DOHH2 (cell line): Measurements from ENCODE around the gene CREBRF.
"Not testable (repeated sequence)": the region's sequence is repeated elsewhere in the genome, so short reads cannot be mapped to it uniquely, and the experiment has no call there.

Experiments
- H3F3A ChIP-seq: fragments of 200-600 bp; sonication (generic), shearing (Covaris generic); 2 replicates; pipeline ENCODE4 v1.6.0; 2016; ENCODE audit warnings: antibody characterized with exemption, mild to moderate bottlenecking; ENCODE audit not compliant: control insufficient read depth, insufficient read depth
- H3K27ac ChIP-seq: fragments of 200-600 bp; sonication (generic); 2 replicates; pipeline ENCODE4 v1.5.1; 2014; ENCODE audit warnings: low read depth, mild to moderate bottlenecking, low read length, moderate library complexity
- H3K27me3 ChIP-seq: fragments of 200-600 bp; sonication (generic); 2 replicates; pipeline ENCODE4 v1.6.1; 2014; ENCODE audit warnings: mild to moderate bottlenecking, low read length, mixed read lengths; ENCODE audit not compliant: control insufficient read depth
- H3K36me3 ChIP-seq: fragments of 200-600 bp; sonication (generic); 2 replicates; pipeline ENCODE4 v1.6.1; 2014; ENCODE audit warnings: mild to moderate bottlenecking, low read length, moderate library complexity, mixed read lengths; ENCODE audit not compliant: control insufficient read depth
- H3K4me1 ChIP-seq: fragments of 200-600 bp; sonication (generic); 2 replicates; pipeline ENCODE4 v1.6.1; 2014; ENCODE audit warnings: mild to moderate bottlenecking, low read length, mixed read lengths; ENCODE audit not compliant: control insufficient read depth
- H3K4me2 ChIP-seq: fragments of 200-600 bp; sonication (generic); 2 replicates; pipeline ENCODE4 v1.6.0; 2014; ENCODE audit warnings: mild to moderate bottlenecking, low read length, moderate library complexity
- H3K4me3 ChIP-seq: fragments of 200-600 bp; sonication (generic); 2 replicates; pipeline ENCODE4 v1.5.1; 2014; ENCODE audit warnings: mild to moderate bottlenecking, low read length, mixed read lengths
- H3K79me2 ChIP-seq: fragments of 200-600 bp; sonication (generic); 2 replicates; pipeline ENCODE4 v1.6.1; 2014; ENCODE audit warnings: mild to moderate bottlenecking, low read length, mixed read lengths; ENCODE audit not compliant: control insufficient read depth
- H3K9me2 ChIP-seq: fragments of 200-600 bp; sonication (generic); replicated peaks from 2 replicates; pipeline ENCODE4 v1.6.1; 2014; ENCODE audit warnings: mild to moderate bottlenecking, low read length, mixed read lengths; ENCODE audit not compliant: control insufficient read depth
- H3K9me3 ChIP-seq: fragments of 200-600 bp; sonication (generic); 2 replicates; pipeline ENCODE4 v1.6.1; 2014; ENCODE audit warnings: antibody characterized with exemption, low read length, mixed read lengths; ENCODE audit not compliant: control insufficient read depth, insufficient read depth
- H4K20me1 ChIP-seq: fragments of 200-600 bp; sonication (generic); 2 replicates; pipeline ENCODE4 v1.6.0; 2014; ENCODE audit warnings: low read depth, mild to moderate bottlenecking, antibody characterized with exemption, low read length, moderate library complexity; ENCODE audit not compliant: control insufficient read depth, insufficient read depth
- EZH2phosphoT487 ChIP-seq: fragments of 200-600 bp; sonication (generic); IDR thresholded peaks from 2 replicates; pipeline ENCODE4 v1.6.1; 2017; ENCODE audit warnings: borderline replicate concordance, mild to moderate bottlenecking, antibody characterized with exemption, low read length, moderate library complexity, mixed read lengths
- TF ChIP-seq, protein P1 (sequence below): fragments of 200-600 bp; sonication (generic); IDR thresholded peaks from one replicate; pipeline ENCODE4 v1.5.1; 2014; ENCODE audit warnings: antibody characterized with exemption, mild to moderate bottlenecking, low read depth, low read length; ENCODE audit not compliant: poor library complexity, severe bottlenecking

CREBRF gene

DNA sequence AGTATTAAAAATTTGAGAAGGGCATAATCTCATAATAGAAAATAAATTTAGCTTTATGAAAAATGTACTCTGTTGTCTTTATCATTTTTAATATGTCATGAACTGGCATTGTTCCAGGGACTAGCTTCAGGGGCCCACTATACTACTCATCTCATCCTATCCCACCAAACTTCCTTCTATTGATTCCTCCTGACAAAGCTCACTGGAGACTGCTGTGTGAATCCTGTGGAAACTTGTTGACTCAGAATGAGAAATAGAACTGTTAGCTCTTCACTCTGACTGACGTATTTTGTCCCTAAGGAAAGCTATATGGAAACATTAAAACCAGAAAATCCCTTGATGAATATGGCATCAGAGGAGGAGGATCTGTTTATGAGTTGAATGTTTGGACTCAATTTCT, 58.4 kb downstream of the CREBRF start:
- H3K27me3 ChIP-seq = no peaks in the 10 kb centered on the region
- H3K4me3 ChIP-seq = no peak overlapping the region
- peak overlapping the region; percentile 67 for H3K27ac ChIP-seq
- H4K20me1 ChIP-seq = no peaks in the 10 kb centered on the region
- peaks cover 24% of the 10 kb centered on the region for H3K4me1 ChIP-seq
- peaks cover 3% of the 10 kb centered on the region for H3K36me3 ChIP-seq
- H3K9me2 ChIP-seq = no peaks in the 10 kb centered on the region
- H3K9me3 ChIP-seq = no peaks in the 10 kb centered on the region
- H3F3A ChIP-seq = peaks cover 18% of the 10 kb centered on the region
- no peak for TF ChIP-seq EZH2phosphoT487
- TF ChIP-seq, protein P1, sequence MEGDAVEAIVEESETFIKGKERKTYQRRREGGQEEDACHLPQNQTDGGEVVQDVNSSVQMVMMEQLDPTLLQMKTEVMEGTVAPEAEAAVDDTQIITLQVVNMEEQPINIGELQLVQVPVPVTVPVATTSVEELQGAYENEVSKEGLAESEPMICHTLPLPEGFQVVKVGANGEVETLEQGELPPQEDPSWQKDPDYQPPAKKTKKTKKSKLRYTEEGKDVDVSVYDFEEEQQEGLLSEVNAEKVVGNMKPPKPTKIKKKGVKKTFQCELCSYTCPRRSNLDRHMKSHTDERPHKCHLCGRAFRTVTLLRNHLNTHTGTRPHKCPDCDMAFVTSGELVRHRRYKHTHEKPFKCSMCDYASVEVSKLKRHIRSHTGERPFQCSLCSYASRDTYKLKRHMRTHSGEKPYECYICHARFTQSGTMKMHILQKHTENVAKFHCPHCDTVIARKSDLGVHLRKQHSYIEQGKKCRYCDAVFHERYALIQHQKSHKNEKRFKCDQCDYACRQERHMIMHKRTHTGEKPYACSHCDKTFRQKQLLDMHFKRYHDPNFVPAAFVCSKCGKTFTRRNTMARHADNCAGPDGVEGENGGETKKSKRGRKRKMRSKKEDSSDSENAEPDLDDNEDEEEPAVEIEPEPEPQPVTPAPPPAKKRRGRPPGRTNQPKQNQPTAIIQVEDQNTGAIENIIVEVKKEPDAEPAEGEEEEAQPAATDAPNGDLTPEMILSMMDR = no peak
- H3K4me2 ChIP-seq = peak overlapping the region; percentile 31
- no peaks in the 10 kb centered on the region for H3K79me2 ChIP-seq

DNA sequence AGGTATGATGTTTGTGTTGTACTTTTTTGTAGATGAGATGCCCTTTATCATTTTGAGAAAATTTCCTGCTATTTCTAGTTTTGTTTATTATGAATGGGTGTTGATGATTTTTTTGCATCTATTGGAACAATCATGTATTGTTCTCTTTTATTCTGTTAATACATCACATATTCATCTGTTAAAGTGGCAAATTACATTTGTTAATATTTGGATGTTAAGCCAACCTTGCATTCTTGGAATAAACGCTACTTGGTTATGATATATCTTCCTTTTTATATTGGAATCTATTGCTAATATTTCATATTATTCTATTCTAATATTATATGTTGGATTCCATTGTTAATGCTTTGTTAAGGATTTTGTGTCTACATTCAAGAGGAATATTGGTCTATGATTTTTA, 63.6 kb downstream of the CREBRF start:
- Histone ChIP-seq H3K79me2 (no peaks in the 10 kb centered on the region), H3K27me3 (no peaks in the 10 kb centered on the region), H3K9me3 (no peaks in the 10 kb centered on the region), H3K4me2 (no peak overlapping the region), H3K9me2 (no peaks in the 10 kb centered on the region), H3K27ac (no peak overlapping the region), H3K4me1 (peaks cover 18% of the 10 kb centered on the region), H3F3A (peaks cover 17% of the 10 kb centered on the region), H4K20me1 (no peaks in the 10 kb centered on the region), H3K36me3 (peaks cover under 1% of the 10 kb centered on the region), H3K4me3 (no peak overlapping the region)
- TF ChIP-seq, protein P1 = no peak
- no peak for TF ChIP-seq EZH2phosphoT487

DNA sequence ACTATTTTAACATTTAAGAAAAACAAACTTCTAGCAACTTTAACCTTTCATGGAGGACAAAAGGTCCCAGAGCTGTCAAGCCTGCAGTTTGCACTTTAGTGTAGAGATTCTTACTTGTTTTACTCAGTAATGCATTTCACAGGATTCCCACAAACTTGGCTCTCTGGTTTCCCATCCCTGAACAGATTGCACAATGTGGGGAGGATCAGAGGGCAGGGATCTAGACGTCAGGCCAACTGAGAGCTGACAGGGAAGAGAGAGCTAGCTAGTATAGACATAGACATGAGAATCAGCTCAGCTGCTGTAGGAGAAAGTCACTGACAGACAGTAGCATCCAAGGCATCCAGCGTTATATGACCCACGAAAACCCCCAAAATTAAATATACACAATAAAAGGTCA, 67.3 kb downstream of the CREBRF start:
- Histone ChIP-seq H3K4me1 (no peaks in the 10 kb centered on the region), H3K27ac (no peak overlapping the region), H3K27me3 (no peaks in the 10 kb centered on the region), H4K20me1 (no peaks in the 10 kb centered on the region), H3K4me3 (no peak overlapping the region), H3K79me2 (no peaks in the 10 kb centered on the region), H3F3A (peaks cover 4% of the 10 kb centered on the region; the same call in 1 of the 2 replicates), H3K36me3 (no peaks in the 10 kb centered on the region), H3K4me2 (no peak overlapping the region), H3K9me3 (no peaks in the 10 kb centered on the region), H3K9me2 (no peaks in the 10 kb centered on the region)
- no peak for TF ChIP-seq EZH2phosphoT487
- TF ChIP-seq, protein P1 = no peak

DNA sequence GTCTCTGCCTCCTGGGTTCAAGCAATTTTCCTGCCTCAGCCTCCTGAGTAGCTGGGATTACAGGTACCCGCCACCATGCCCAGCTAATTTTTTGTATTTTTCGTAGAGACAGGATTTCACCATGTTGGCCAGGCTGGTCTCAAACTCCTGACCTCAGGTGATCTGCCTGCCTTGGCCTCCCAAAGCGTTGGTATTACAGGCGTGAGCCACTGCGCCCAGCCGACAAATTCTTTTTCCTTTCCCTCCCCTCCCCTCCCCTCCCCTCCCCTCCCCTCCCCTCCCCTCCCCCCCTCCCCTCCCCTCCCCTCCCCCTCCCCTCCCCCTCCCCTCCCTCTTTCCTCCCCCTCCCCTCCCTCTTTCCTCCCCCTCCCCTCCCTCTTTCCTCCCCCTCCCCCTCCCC, 76.0 kb downstream of the CREBRF start:
- not testable (repeated sequence) for H3K36me3 ChIP-seq, H3K4me1 ChIP-seq, H3K9me3 ChIP-seq, H3K27ac ChIP-seq, H3K27me3 ChIP-seq, H4K20me1 ChIP-seq, H3K4me2 ChIP-seq, H3K9me2 ChIP-seq, H3F3A ChIP-seq, H3K4me3 ChIP-seq, H3K79me2 ChIP-seq
